SK-N-DZ (cell line): Measurements from ENCODE around the gene DCUN1D5.
"Not testable (repeated sequence)": the region's sequence is repeated elsewhere in the genome, so short reads cannot be mapped to it uniquely, and the experiment has no call there.

Experiments
- DNase-seq: peaks from one replicate; pipeline ENCODE4 v3.0.0-alpha.2; 2015; ENCODE audit warnings: low spot score

DCUN1D5 gene

GRCh38 chr11:103055221-103055890 is 36.6 kb downstream of the DCUN1D5 start:
- DNase-seq: peak; percentile 2

- DNase-seq: no peak
Measured at GRCh38 chr11:103053997-103054396, 38.0 kb downstream of the DCUN1D5 start.

- DNase-seq: no peak
Measured at GRCh38 chr11:103051981-103052380, 40.0 kb downstream of the DCUN1D5 start.

- no peak for DNase-seq
Measured at GRCh38 chr11:103051151-103051801, 40.7 kb downstream of the DCUN1D5 start.

- DNase-seq: no peak
Measured at GRCh38 chr11:103050351-103050750, 41.6 kb downstream of the DCUN1D5 start.

GRCh38 chr11:103047837-103048236 is 44.1 kb downstream of the DCUN1D5 start:
- DNase-seq: no peak

GRCh38 chr11:103043826-103044678 is 47.9 kb downstream of the DCUN1D5 start:
- DNase-seq: no peak

- no peak for DNase-seq
Measured at GRCh38 chr11:103042161-103042560, 49.8 kb downstream of the DCUN1D5 start.

GRCh38 chr11:103035791-103036434 is 56.0 kb downstream of the DCUN1D5 start:
- DNase-seq: peak; percentile 35

- DNase-seq: no peak
Measured at GRCh38 chr11:103035216-103035615, 56.7 kb downstream of the DCUN1D5 start.

- DNase-seq: no peak
Measured at GRCh38 chr11:103031834-103032233, 60.1 kb downstream of the DCUN1D5 start.

- no peak for DNase-seq
Measured at GRCh38 chr11:103029401-103029800, 62.6 kb downstream of the DCUN1D5 start.

- not testable (repeated sequence) for DNase-seq
Measured at GRCh38 chr11:103028304-103029020, 63.5 kb downstream of the DCUN1D5 start.

GRCh38 chr11:103024086-103024485 is 67.9 kb downstream of the DCUN1D5 start:
- no peak for DNase-seq

- no peak for DNase-seq
Measured at GRCh38 chr11:103016031-103016430, 75.9 kb downstream of the DCUN1D5 start.

- DNase-seq: no peak
Measured at GRCh38 chr11:103013421-103013820, 78.5 kb downstream of the DCUN1D5 start.
